GM19240 (cell line): ENCODE measurements around the gene VPS39.

Experiments
- DNase-seq: peaks from one replicate; pipeline ENCODE4 v3.0.0; 2011; ENCODE audit warnings: low spot score; ENCODE audit not compliant: insufficient read length

VPS39 gene

GRCh38 chr15:42158941-42159340 lies 49.2 kb downstream of the VPS39 start:
- DNase-seq = no peak

- DNase-seq = no peak
These were observed 49.9 kb downstream of the VPS39 start for GRCh38 chr15:42157981-42158765.

GRCh38 chr15:42157381-42157780 lies 50.7 kb downstream of the VPS39 start:
- no peak for DNase-seq

- no peak for DNase-seq
These were observed 51.7 kb downstream of the VPS39 start, which contains the start of gene PLA2G4F for GRCh38 chr15:42156243-42156922. Gene PLA2G4F (minus strand): TSS chr15:42156636. CDS start chr15:42156549, 87 bp downstream.

- DNase-seq = no peak
These were observed 52.4 kb downstream of the VPS39 start for GRCh38 chr15:42155546-42156242.

GRCh38 chr15:42154956-42155355 lies 53.1 kb downstream of the VPS39 start:
- no peak for DNase-seq

GRCh38 chr15:42154212-42154941 lies 53.7 kb downstream of the VPS39 start:
- DNase-seq = no peak

GRCh38 chr15:42153874-42154211 lies 54.3 kb downstream of the VPS39 start:
- no peak for DNase-seq

GRCh38 chr15:42152921-42153698 lies 55.0 kb downstream of the VPS39 start:
- DNase-seq = no peak

GRCh38 chr15:42152196-42152920 lies 55.7 kb downstream of the VPS39 start:
- no peak for DNase-seq

- no peak for DNase-seq
These were observed 56.4 kb downstream of the VPS39 start for GRCh38 chr15:42151736-42152135.

GRCh38 chr15:42151141-42151561 lies 57.0 kb downstream of the VPS39 start:
- no peak for DNase-seq

- DNase-seq = no peak
These were observed 57.7 kb downstream of the VPS39 start for GRCh38 chr15:42150219-42150970.

GRCh38 chr15:42149493-42150218 lies 58.4 kb downstream of the VPS39 start:
- DNase-seq = no peak

- DNase-seq = no peak
These were observed 59.2 kb downstream of the VPS39 start for GRCh38 chr15:42148808-42149492.

- no peak for DNase-seq
These were observed 60.7 kb downstream of the VPS39 start for GRCh38 chr15:42147431-42147735.

GRCh38 chr15:42146551-42147430 lies 61.3 kb downstream of the VPS39 start:
- no peak for DNase-seq
